MM.1S (cell line): Measurements from ENCODE around the gene FAM227A.

Experiments
- CTCF ChIP-seq: fragments of 300-600 bp; sonication (generic); IDR thresholded peaks from 2 replicates; pipeline ENCODE4 v1.5.1; 2016; ENCODE audit warnings: antibody characterized with exemption, low read length, mixed read lengths
- EZH2 ChIP-seq: fragments of 300-600 bp; sonication (generic); optimal IDR thresholded peaks from 2 replicates; pipeline ENCODE3; 2017; ENCODE audit warnings: low read depth, mild to moderate bottlenecking, antibody characterized with exemption, low read length, mixed read lengths
- EZH2phosphoT487 ChIP-seq: fragments of 300-600 bp; sonication (generic); IDR thresholded peaks from 2 replicates; pipeline ENCODE4 v1.6.1; 2018; ENCODE audit warnings: antibody characterized with exemption, low read length

GRCh38 chr22:38629108-38629507 lies 27.1 kb downstream of the FAM227A start:
- TF ChIP-seq CTCF (no peak), EZH2 (no peak), EZH2phosphoT487 (no peak)
